ENCODE measurements around the gene CCDC85A.

Gene CCDC85A

DNA sequence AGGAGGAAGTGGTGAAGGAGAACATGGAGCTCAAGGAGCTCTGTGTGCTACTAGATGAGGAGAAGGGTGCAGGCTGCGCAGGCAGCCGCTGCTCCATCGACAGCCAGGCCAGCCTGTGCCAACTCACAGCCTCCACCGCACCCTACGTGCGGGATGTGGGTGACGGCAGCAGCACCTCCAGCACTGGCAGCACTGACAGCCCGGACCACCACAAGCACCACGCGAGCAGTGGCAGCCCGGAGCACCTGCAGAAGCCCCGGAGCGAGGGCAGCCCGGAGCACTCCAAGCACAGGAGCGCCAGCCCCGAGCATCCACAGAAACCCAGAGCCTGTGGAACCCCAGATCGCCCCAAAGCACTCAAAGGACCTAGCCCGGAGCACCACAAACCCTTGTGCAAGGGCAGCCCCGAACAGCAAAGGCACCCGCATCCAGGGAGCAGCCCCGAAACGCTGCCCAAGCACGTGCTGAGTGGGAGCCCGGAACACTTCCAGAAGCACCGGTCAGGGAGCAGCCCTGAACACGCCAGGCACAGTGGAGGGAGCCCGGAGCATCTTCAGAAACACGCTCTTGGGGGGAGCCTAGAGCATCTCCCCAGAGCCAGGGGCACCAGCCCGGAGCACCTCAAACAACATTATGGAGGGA, 9.0 kb downstream of the CCDC85A start:
- DNase-seq (ENCODE audit: low read depth in 3 of 3), result no peak

DNA sequence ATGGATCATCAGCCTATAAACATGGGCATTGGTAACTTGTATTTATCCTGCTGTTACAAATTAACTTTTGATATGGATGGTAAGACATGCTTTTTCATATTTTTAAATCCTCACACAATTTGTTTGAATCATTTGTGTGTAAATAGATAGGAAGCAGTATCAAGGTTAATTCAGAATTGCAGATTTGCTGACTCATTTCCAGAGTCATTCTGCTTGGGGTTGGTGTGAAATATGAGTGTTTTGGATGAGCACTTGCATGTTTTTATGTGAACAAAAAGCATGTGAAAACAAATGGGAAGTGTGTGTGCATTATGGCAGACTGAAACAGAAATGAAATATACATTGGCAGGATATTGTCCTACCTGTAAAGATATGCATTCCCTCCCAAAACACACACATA, 11.8 kb downstream of the CCDC85A start:
- no peak for DNase-seq (ENCODE audit: low read depth in 3 of 3)

DNA sequence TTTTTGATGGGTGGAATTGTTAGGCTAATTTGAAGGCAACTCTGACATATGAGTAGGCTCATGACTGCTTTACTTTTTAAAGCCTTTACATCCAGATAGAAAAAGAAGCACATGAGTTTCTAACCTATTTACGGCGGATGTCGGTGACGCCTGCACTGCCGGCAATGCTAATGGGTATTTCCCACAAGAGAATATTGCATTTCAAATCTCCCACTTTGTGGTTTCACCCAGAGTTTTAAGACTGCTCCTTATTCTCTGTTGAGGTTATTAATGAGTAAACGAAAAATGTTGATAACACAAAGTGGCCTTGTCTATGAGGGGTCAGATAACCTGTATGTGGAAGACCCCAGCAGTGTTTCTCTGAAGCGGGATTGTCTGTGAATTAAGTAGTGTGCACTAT, 14.0 kb downstream of the CCDC85A start:
- no peak for DNase-seq (ENCODE audit: low read depth in 3 of 3)

DNA sequence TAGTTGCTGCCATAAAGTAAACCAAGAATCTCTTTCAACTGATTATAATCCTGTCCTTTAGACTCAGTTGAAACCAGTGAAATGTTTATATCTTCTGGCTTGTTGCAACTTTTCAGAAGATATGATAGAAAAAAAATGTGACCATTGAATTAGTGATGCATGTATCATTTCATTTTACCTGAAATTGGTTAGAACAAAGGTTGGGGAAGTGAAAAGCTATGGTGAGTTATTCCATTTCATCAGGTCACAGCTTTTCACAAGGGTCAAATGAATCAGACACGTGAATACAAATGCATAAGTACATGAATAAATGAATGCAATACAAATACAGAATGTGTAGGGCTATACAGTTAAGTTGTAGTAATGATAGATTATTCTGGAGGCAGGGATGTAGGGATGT, 15.1 kb downstream of the CCDC85A start:
- DNase-seq (ENCODE audit: low read depth in 3 of 3), result no peak

GRCh38 chr2:56199492-56199891, 15.7 kb downstream of the CCDC85A start:
- DNase-seq (ENCODE audit: low read depth in 3 of 3), result no peak

- no peak for DNase-seq (ENCODE audit: low read depth in 3 of 3)
Measured at GRCh38 chr2:56202381-56203121, 18.8 kb downstream of the CCDC85A start.

DNA sequence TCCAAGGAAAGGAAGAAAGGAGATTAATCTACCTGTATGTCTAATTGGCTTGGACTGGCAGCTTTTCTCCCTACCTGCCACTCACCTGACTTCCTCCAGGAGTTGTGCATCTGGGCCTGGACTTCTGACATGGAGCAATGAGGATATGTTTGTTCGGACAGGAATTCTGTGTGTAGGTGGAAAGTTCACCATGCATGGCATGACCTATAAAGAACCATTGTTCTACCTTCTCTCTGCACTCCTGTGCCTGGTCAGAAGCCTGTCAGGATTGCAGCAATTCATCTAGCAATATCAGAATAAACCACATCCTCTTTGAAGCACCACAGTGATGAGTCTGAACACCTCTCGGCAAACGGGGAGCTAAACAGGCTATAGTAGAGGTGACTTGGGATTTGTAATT, 20.8 kb downstream of the CCDC85A start:
- DNase-seq (ENCODE audit: low read depth in 3 of 3), result no peak

- DNase-seq (ENCODE audit: low read depth in 3 of 3), result no peak
Measured at GRCh38 chr2:56206250-56206649, 22.5 kb downstream of the CCDC85A start.

DNA sequence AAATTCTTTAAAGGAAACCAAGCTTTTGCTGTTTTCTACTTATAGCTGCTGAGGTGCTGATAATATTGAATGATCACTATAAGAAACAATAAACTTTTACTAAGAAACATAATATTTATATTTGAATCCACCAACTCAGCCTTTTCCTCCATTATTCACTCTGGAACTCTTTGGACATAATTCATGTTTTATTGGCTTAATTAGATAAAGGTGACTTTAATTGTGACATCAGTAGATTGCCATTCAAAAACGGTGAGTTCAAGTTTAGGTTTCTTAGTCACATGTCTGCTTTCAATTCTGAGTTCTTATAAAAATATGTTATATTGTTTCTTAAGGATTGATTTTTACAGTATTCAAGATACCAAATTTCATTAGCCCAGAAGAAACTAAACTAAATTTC, 24.0 kb downstream of the CCDC85A start:
- DNase-seq (ENCODE audit: low read depth in 3 of 3), result no peak

GRCh38 chr2:56208380-56208779, 24.6 kb downstream of the CCDC85A start:
- DNase-seq (ENCODE audit: low read depth in 3 of 3), result no peak

DNA sequence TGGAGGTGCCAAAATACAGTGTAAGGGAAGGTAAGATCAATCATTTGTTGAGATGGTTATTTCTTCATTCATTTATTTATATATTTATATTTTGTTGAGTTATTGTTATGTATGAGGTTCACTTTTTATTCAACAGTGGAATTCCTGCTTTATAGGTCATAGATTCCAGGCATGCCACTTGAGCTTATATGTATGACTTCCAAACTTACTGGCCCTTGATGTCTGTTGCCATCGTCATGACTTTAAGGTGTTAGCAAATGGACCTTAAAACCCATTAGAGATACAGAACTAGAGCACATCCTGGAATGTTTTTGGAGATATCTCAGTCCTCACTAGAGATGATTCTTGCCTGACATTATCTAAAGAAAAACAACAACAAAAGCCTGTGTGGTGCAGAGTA, 25.9 kb downstream of the CCDC85A start:
- no peak for DNase-seq (ENCODE audit: low read depth in 3 of 3)

GRCh38 chr2:56210291-56210690, 26.5 kb downstream of the CCDC85A start:
- no peak for DNase-seq (ENCODE audit: low read depth in 3 of 3)

- no peak for DNase-seq (ENCODE audit: low read depth in 3 of 3)
Measured at GRCh38 chr2:56211048-56211447, 27.3 kb downstream of the CCDC85A start.

GRCh38 chr2:56215911-56216310, 32.1 kb downstream of the CCDC85A start:
- DNase-seq (ENCODE audit: low read depth in 3 of 3), result no peak

GRCh38 chr2:56217106-56217505, 33.3 kb downstream of the CCDC85A start:
- DNase-seq (ENCODE audit: low read depth in 3 of 3), result no peak

- no peak for DNase-seq (ENCODE audit: low read depth in 3 of 3)
Measured at GRCh38 chr2:56222481-56222880, 38.7 kb downstream of the CCDC85A start.

DNA sequence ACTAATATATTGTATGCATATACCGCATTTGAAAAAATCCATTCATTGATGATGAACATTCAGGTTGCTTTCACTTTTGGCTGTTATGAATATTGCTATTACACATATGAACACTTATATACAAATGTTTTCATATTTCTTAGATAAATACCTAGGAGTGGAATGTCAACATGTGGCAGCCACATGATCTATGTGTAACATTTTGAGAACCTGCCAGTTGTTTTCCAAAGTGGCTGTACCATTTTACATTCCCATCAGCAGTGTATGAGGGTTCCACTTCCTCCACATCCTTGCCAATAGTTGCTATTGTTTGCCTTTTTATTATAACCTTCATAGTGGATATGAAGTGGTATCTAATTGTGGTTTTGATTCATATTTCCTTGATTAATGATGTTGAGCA, 40.5 kb downstream of the CCDC85A start:
- no peak for DNase-seq (ENCODE audit: low read depth in 3 of 3)

- DNase-seq (ENCODE audit: low read depth in 3 of 3), result no peak
Measured at GRCh38 chr2:56227811-56228210, 44.0 kb downstream of the CCDC85A start.

GRCh38 chr2:56229397-56230060, 45.7 kb downstream of the CCDC85A start:
- no peak for DNase-seq (ENCODE audit: low read depth in 3 of 3)

DNA sequence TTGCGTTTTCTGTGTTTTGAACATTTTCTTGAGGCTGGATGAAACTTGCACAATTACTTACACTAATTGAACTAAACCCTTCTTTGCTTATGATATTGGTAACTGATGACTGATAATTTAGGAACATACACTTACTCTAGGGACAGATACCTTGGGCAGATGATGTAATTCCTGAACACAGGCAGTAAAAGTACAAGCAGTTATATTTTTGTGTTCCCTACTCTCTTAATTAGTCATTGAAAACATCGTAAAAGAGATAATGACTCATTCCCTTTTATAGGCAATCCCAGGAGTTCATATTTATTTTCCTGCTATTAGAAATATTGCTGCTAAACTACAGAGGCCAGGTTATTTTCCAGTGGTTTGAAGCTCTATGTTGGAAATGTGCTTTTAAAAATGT, 46.4 kb downstream of the CCDC85A start:
- no peak for DNase-seq (ENCODE audit: low read depth in 3 of 3)

GRCh38 chr2:56231361-56231760, 47.6 kb downstream of the CCDC85A start:
- DNase-seq (ENCODE audit: low read depth in 3 of 3), result no peak

DNA sequence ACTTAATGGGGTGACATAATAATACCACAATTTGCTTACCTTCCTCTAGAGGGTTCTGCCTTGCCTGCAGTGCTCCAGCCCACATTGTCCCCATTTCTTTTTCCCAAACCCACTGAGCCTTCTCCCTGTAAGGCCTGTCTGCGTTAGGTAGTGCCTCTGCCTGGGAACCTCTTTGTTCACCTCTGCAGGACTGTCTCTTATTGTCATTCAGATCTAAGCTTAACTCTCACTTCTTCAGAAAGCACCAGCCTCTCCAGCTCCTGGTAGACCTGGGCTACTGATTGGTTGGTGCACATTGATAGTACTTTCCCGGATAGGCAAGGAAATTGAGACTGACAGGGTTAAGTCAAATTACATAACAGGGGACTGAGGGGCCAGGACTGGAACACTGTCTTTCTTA, 49.1 kb downstream of the CCDC85A start:
- no peak for DNase-seq (ENCODE audit: low read depth in 3 of 3)

- DNase-seq (ENCODE audit: low read depth in 3 of 3), result no peak
Measured at GRCh38 chr2:56234241-56234640, 50.5 kb downstream of the CCDC85A start.

All from stimulated activated CD4-positive, alpha-beta T cell treated with anti-CD3 and anti-CD28 coated beads, TNF-alpha, amount 100 ng/mL, for 48 hours (primary cell).